GM18909 (cell line): Measurements from ENCODE around the gene SERPINI1.
A peak's percentile ranks its signal among the peaks of the same experiment; 100 is the strongest.

ENCODE experiments used
- ATAC-seq: cut with Tn5 transposase; IDR thresholded peaks from one replicate; pipeline ENCODE4 v1.9.1; 2021; ENCODE audit warnings: mild to moderate bottlenecking; ENCODE audit not compliant: unreplicated experiment, poor library complexity

Gene SERPINI1

DNA sequence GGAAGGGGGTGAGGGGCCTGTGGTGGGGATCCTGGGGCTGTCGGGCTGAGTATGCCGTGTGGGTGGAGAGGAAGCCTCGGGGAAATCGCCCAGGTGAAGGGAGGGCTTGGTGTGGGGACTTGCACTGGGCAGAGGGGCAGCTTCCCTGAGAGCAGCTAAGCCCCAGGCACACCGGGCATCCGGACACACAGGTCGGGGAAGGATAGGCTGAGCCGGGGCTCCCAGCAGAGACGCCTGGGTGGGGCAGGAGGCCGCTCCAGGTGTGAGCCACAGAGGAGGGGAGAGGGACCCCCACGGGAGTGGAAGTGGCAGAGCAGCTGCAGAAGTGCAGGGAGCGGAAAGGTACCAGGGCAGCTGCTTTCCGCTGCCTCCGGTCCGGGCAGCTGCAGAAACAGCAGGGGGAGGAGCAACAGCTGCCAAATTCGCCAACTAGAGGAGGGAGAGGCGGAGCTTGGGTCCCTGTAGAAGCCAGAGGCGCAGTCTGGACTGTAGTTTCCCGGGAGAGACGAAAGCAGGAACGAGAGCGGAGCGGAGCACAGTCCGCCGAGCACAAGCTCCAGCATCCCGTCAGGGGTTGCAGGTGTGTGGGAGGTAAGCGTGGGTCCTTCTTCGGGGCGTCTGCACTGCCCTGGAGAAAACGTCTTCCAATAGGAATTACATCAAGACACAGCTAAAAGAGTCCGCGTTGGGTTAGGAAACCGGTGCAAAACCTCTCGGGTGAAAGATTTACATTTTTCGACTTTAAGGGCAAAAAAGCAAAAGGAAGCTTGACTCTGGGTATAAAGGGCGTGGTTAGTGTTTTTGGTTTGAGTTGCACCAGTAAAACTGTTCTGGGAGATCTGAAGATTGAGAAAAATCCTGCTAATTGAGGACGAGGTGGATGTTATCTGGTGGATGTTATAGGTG lies at the start of gene SERPINI1:
Gene SERPINI1 (plus strand): TSS at position 489 of the 906 bp plus-strand sequence. CDS start 53,408 bp downstream, outside the sequence.
- ATAC-seq, result peak; percentile 68

DNA sequence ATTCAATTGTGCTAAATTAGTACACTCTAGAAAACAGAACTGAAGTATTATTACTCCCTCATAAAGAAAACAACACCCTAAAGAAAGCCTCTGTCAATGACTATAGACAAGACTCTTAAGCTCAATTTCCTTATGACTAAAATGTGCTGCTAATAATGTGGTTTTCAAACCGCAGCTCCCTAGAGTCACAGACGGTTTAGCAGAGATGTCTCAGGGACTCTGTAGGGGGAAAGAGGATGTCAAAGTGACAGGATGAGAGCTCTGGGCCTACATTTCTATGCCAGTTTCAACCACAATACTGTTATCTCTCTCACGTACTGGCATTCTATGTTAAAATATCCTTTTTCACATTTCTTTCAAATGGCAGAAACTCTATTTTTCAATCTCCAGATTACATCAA lies 44.2 kb upstream of the SERPINI1 start:
- ATAC-seq, result peak; percentile 100

GRCh38 chr3:167694121-167694520 lies 41.4 kb upstream of the SERPINI1 start:
- no peak for ATAC-seq

GRCh38 chr3:167700046-167700445 lies 35.5 kb upstream of the SERPINI1 start:
- ATAC-seq, result no peak

- no peak for ATAC-seq
Measured at GRCh38 chr3:167700926-167701325, 34.6 kb upstream of the SERPINI1 start.

DNA sequence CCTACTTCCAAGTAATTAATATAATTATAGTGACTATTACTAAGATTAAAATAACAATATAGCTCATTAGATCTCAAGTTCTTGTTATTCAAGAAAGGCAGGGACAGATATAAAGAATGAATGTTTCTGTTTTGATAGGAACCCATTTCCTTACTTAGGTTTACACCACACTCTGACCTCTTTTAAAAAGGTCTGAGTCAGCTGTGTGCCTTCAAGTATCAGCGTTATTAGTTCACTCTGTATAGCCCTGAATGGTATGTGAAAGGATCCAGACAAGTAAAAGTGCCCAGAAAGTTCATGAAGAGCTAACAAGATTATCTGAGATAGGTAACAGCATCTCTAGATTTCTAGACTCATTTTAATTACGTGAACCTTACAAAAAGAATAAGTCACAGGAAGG lies 29.7 kb upstream of the SERPINI1 start:
- no peak for ATAC-seq

GRCh38 chr3:167709690-167710089 lies 25.8 kb upstream of the SERPINI1 start:
- ATAC-seq, result no peak

DNA sequence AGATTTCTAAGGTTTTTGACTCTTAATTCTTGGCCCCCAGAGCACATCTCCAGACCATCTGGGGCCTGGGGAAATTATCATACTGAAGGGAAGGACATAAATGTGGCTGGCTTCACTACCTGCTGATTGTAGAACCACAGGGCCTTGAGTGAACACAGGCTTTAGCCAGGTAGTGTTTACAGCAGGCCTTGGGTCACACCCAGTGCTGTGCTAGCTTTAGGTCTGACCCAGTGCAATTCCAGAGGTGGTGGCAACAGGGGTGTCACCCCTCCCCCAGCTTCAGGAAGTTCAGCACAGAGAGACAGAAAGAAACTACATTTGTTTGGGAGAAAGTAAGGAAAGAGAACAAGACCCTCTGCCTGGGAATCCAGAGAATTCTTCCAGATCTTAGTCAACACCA lies 25.0 kb upstream of the SERPINI1 start:
- no peak for ATAC-seq

- no peak for ATAC-seq
Measured at GRCh38 chr3:167711439-167711838, 24.1 kb upstream of the SERPINI1 start.

DNA sequence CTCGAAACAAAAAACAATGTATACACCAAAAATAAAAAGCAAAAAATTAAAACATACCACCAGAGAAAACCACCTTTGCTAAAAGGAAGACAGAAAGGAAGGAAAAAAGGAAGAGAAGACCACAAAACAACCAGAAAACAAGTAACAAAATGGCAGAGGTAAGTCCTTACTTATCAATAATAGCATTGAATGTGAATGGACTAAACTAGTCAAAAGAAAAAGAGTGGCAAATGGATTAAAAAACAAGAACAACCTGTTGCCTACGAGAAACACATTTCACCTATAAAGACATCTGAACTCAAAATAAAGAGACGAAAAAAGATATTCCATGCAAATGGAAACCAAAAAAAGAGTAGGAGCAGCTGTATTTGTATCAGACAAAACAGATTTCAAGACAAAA lies 23.1 kb upstream of the SERPINI1 start:
- no peak for ATAC-seq

DNA sequence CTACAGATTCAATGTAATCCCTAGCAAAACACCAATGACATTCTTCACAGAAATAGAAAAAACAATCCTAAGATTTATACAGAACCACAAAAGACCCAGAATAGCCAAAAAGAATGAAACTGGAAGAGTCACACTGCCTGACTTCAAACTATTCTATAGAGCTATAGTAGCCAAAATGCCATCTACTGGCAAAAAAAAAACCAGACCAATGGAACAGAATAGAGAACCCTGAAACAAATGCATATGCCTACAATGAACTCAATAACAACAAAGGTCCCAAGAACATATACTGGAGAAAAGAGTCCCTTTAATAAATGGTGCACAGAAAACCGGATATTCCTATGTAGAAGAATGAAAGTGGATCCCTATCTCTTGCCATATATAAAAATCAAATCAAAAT lies 20.6 kb upstream of the SERPINI1 start:
- no peak for ATAC-seq

DNA sequence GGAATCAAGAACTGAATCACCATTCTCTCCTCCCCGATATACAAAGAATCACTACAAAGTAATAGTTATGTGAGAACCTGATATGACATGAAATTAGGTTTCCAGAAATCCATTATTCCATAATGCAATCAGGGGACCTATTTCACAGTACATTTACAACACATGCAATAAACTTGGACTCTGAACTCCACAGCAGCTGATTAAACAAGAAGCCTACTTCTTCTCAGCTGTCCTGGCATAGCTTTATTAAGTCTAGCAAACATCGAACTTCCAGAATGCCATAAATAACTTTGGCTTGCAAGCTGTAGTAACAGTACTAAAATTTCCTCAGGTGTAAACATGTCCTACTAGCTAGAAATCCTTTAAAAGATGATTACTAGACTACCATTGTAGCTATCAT lies 18.6 kb upstream of the SERPINI1 start:
- ATAC-seq, result no peak

DNA sequence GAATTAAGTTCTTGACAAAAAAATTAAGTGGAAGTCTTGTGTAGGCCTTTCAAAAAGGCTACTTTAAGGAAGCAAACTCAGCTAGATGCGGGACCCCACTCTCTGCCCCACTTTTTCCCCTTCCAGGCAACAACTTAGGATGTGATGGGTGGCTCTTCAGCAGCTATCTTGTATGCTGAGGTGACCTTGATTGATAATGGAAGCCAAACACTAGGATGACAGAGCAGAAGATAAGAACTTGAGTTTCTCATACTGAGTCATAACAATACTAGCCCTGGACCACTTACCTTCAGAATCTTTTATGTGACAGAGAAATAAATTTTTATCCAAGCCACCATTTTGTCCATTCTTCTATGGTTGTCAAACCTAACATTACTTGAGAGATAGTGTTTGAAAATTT lies 16.9 kb upstream of the SERPINI1 start:
- no peak for ATAC-seq

DNA sequence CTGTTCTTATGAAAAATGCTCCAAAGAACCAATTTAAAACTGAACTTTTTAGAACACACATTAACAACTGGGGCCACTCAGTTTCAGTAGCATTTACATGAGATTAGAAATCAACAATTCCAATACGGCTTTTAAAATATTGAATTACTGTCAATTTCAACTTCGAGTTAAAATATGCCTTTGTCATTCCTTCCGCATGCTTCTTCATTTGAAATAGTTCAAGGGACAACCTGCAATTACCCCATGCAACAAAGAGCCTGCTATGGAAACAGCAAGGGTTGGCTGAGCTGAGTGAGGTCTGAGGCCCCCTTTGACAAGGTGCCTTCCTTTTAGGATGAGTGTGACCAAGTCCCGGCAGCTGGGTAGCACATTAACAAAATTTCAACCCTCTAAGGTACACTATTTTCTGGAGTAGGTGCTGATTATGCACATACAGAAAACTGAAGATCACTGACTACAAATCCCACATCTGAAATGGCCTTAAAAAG lies 12.5 kb upstream of the SERPINI1 start:
- ATAC-seq, result no peak

DNA sequence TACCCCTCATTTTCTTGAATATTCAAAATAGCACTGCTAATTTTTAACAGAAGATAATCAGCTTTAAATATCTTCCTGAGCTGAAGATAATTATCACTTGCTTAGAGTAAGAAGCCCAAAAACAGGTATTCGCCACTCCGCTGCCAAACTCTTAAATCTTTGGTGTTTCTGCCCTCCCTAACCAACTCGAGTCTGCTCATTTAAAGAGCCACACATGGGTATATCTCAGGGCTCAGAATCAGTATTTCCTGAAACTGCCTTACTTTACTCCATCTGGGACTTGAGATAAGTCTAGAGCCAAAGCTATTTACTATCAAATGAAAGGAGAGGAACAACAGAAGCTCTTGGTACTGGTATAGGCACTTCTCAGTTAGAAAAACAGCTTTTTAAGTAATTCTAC lies 11.6 kb upstream of the SERPINI1 start:
- ATAC-seq, result no peak

- ATAC-seq, result no peak
Measured at GRCh38 chr3:167728176-167728575, 7.3 kb upstream of the SERPINI1 start.

- ATAC-seq, result no peak
Measured at GRCh38 chr3:167728632-167729323, 6.7 kb upstream of the SERPINI1 start.

- ATAC-seq, result no peak
Measured at GRCh38 chr3:167729591-167729990, 5.9 kb upstream of the SERPINI1 start.

DNA sequence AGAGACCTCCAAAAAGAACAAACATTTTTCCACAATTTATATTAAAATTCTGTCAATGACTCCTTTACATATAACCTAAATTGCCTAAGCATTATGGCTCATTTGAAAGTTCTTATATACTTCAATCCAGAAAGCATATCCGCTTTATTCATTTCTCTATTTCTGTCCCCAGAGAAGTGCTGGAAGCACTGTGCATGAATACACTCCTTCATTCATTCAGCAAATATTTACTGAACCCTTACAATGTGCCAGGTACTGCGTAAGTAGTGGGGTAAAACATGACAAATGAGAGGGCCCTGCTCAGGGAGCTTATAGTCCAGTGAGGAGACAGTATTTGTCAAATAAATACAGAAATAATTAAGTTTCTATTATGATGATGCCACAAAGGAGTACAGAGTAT lies 4.1 kb upstream of the SERPINI1 start:
- ATAC-seq, result no peak

- no peak for ATAC-seq
Measured at GRCh38 chr3:167732313-167733065, 3.0 kb upstream of the SERPINI1 start.
